ENCODE measurements around the gene OVOL3.
"Not testable (repeated sequence)": the region's sequence is repeated elsewhere in the genome, so short reads cannot be mapped to it uniquely, and the experiment has no call there.

OVOL3 gene

GRCh38 chr19:36101550-36102327 is 9.2 kb upstream of the OVOL3 start:
- DNase-seq (ENCODE audit: low spot score) = no peak

- DNase-seq (ENCODE audit: low spot score) = no peak
Observed at GRCh38 chr19:36103040-36103626, 7.8 kb upstream of the OVOL3 start.

- DNase-seq (ENCODE audit: low spot score) = no peak
Observed at GRCh38 chr19:36103842-36104552, 6.9 kb upstream of the OVOL3 start.

GRCh38 chr19:36106441-36106840 is 4.5 kb upstream of the OVOL3 start:
- no peak for DNase-seq (ENCODE audit: low spot score)

- no peak for DNase-seq (ENCODE audit: low spot score)
Observed at GRCh38 chr19:36106991-36107390, 4.0 kb upstream of the OVOL3 start.

GRCh38 chr19:36108684-36109083 is 2.3 kb upstream of the OVOL3 start:
- no peak for DNase-seq (ENCODE audit: low spot score)

- DNase-seq (ENCODE audit: low spot score) = no peak
Observed at GRCh38 chr19:36111200-36111539, 227 bp downstream of the OVOL3 start.

- DNase-seq (ENCODE audit: low spot score) = no peak
Observed at GRCh38 chr19:36112678-36113077, 1.7 kb downstream of the OVOL3 start.

- no peak for DNase-seq (ENCODE audit: low spot score)
Observed at GRCh38 chr19:36113425-36113824, 2.5 kb downstream of the OVOL3 start.

- DNase-seq (ENCODE audit: low spot score) = peak; percentile 39
Observed at GRCh38 chr19:36113894-36114720, 3.2 kb downstream of the OVOL3 start.

GRCh38 chr19:36114721-36115452 is 3.9 kb downstream of the OVOL3 start, which contains the start of gene POLR2I:
Gene POLR2I, minus strand, starts transcription at chr19:36114875. Its CDS starts 19 bp downstream, at chr19:36114856.
- peak; percentile 100 for DNase-seq (ENCODE audit: low spot score)

- no peak for DNase-seq (ENCODE audit: low spot score)
Observed at GRCh38 chr19:36115453-36116343, 4.8 kb downstream of the OVOL3 start, which contains the start of gene TBCB. Gene TBCB, plus strand, starts transcription at chr19:36115468. Its CDS starts 93 bp downstream, at chr19:36115561.

- DNase-seq (ENCODE audit: low spot score) = no peak
Observed at GRCh38 chr19:36116344-36116637, 5.3 kb downstream of the OVOL3 start.

GRCh38 chr19:36120092-36120983 is 9.4 kb downstream of the OVOL3 start:
- DNase-seq (ENCODE audit: low spot score) = no peak

GRCh38 chr19:36120984-36121358 is 10.0 kb downstream of the OVOL3 start:
- DNase-seq (ENCODE audit: low spot score) = no peak

GRCh38 chr19:36121486-36122124 is 10.7 kb downstream of the OVOL3 start:
- no peak for DNase-seq (ENCODE audit: low spot score)

- no peak for DNase-seq (ENCODE audit: low spot score)
Observed at GRCh38 chr19:36125557-36125956, 14.6 kb downstream of the OVOL3 start.

- no peak for DNase-seq (ENCODE audit: low spot score)
Observed at GRCh38 chr19:36128392-36128736, 17.4 kb downstream of the OVOL3 start.

GRCh38 chr19:36131221-36131620 is 20.3 kb downstream of the OVOL3 start:
- DNase-seq (ENCODE audit: low spot score) = not testable (repeated sequence)

Data from pons (tissue), 1 donor.